Stimulated activated CD8-positive, alpha-beta memory T cell treated with anti-CD3 and anti-CD28 coated beads, Interleukin-4, amount 100 ng/mL, for 1 hour (primary cell): ENCODE measurements around the gene ARHGEF4.
"Not testable (repeated sequence)": the region's sequence is repeated elsewhere in the genome, so short reads cannot be mapped to it uniquely, and the experiment has no call there.

Experiments
- DNase-seq, 2 donors: peaks; one replicate each; pipeline ENCODE4 v3.0.0-alpha.2; 2020; ENCODE audit warnings: low read depth in 2 of 2, low spot score in 1 of 2

Gene ARHGEF4

GRCh38 chr2:131077182-131077846 is 240.6 kb downstream of the ARHGEF4 start:
- DNase-seq = no peak

GRCh38 chr2:131077966-131078365 is 241.3 kb downstream of the ARHGEF4 start:
- no peak for DNase-seq

DNA sequence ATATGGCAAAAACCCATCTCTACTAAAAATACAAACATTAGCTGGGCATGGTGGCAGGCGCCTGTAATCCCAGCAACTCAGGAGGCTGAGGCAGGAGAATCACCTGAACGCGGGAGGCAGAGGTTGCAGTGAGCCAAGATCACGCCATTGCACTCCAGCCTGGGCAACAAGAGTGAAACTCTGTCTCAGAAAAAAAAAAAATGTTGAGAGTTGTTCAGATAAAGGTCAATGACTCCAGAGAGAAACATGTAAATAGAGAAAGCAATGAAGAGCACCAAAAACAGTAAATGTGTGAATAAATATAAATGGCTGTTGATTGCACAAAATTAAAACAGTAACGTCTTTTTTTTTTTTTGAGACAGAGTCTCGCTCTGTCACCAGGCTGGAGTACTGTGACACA is 243.2 kb downstream of the ARHGEF4 start:
- DNase-seq = not testable (repeated sequence)

DNA sequence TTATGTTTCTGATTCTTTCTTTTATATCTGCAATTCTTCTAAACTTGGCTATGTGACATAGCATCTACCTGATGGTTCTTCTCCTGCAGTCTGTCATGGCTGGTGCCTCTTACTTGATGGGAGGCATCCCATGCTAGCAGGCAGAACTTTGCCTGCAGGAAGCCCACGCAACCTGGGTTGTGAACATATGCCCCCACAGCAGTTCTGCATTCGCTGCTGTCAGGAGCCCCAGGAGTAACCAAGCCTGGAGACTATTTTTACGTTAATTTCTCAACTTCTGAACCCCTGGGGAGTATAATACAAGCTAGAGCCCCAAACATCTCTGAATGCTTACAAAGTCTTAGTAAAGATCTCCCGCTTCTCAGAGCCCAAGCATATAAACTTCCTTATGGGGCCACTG is 244.5 kb downstream of the ARHGEF4 start:
- no peak for DNase-seq

GRCh38 chr2:131085646-131086045 is 248.9 kb downstream of the ARHGEF4 start:
- no peak for DNase-seq

GRCh38 chr2:131092458-131093005 is 255.8 kb downstream of the ARHGEF4 start:
- no peak for DNase-seq

DNA sequence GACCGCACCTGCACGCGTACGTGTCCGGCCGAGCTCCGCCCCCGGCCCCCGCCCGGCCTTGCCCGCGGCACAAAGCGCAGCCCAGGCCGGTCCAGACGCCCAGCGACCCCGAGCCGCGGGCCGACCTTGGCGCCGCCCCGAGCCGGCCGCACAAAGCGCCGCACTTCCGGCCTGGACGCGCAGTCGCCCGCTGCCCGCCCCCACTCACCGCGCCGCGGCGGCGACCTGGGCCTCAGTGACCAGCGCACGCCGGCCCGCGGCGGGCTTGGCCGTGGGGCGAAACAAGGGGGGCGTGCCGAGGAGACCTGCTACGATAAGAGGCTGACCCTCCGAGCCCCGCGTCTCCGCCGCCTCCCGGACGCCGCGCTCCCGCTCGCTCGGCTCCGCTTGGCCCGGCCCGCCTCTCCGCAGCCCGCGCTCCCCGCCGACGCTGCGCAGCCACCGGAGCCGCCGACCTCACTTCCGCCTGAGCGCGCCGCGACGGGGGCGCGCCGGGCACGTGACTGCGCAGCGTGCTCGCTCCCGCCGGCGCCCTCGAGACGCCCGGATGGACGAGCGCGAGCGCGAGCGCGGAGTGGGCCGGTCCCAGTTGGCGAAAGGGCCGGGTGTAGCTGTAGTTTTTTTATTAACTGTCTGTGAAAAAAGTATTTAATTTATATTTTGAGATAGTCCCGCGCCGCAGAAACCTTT is 256.4 kb downstream of the ARHGEF4 start, which contains the start of gene FAM168B:
FAM168B (minus strand) TSS at position 455 of the 690 bp plus-strand sequence. CDS start 10,814 bp downstream, outside the sequence.
- DNase-seq = peak; percentile 68 to 73

DNA sequence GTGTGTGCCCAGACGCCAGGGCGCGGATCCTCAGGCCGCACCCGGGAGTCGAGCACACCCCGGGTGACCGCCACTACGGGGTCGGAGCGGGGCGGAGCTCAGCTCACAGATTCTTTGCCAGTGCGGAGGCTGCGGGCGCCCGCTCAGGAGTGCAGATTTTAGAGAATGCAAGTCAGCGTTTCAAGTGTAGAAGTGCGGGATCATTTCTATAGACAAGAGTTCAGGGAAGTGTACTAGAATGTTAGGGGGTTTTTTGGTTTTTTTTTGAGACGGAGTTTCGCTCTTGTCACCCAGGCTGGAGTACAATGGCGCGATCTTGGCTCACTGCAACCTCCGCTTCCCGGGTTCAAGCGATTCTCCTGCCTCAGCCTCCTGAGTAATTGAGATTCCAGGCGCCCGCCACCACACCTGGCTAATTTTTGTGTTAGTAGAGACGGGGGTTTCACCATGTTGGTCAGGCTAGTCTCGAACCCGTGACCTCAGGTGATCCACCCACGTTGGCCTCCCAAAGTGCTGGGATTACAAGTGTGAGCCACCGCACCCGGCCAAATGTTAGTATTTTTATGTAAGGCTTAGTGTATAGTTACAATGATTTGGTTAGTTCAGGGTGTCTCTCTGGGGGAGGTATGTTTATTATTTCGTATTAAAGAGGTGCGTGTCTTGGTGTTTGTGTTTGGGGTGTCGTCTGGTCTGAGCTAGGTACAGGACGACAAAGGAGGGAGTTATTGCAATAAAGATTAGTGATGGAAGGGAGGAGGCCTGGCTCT is 257.2 kb downstream of the ARHGEF4 start:
- no peak for DNase-seq

DNA sequence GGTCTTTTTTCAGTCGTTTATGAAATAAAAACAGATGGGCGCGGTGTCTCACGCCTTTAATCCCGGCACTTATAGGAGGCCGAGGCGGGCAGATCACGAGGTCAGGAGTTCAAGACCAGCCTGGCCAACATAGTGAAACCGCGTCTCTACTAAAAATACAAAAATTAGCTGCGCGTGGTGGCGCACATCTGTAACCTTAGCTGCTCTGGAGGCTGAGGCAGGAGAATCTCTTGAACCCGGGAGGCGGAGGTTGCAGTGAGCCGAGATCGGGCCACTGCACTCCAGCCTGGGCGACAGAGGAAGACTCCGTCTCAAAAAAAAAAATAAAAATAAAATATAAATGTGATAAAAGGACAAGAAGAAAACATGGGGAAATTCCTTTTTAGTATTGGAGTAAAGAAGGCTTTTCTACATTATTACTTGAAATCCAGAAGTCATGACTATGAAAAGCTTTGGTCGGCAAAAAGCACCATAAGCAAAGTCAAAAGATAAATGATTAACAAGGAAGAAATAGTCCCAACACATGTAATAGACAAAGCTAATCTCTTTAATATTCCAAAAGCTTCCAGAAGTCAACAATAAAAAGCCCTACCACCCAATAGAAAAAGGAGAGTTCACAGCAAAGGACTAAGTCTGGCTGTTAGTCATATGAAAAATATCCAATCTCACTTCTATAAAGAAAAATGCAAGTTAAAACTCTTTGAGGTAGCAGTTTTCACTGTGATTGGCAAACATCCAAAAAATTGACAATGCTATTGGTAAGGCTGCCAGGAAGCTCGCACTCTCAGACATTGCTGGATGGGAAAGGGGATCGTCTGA is 258.0 kb downstream of the ARHGEF4 start:
- DNase-seq = no peak
